Rectal smooth muscle tissue (tissue), 1 donor: ENCODE results near the gene NKX1-2.

ENCODE experiments used
- H3K27ac ChIP-seq: one replicate; pipeline ENCODE4 v1.7.0; 2013; ENCODE audit warnings: low read depth, low read length, inconsistent platforms
- H3K27me3 ChIP-seq: one replicate; pipeline ENCODE4 v1.7.0; 2013; ENCODE audit warnings: low read length; ENCODE audit not compliant: control insufficient read depth, insufficient read depth
- H3K36me3 ChIP-seq: one replicate; pipeline ENCODE4 v1.7.0; 2013; ENCODE audit warnings: low read length; ENCODE audit not compliant: control insufficient read depth, insufficient read depth
- H3K4me1 ChIP-seq: one replicate; pipeline ENCODE4 v1.7.0; 2013; ENCODE audit warnings: low read length; ENCODE audit not compliant: control insufficient read depth, insufficient read depth
- H3K4me3 ChIP-seq: one replicate; pipeline ENCODE4 v1.7.0; 2013; ENCODE audit warnings: low read length
- H3K9ac ChIP-seq: one replicate; pipeline ENCODE4 v1.7.0; 2013; ENCODE audit warnings: low read length

NKX1-2 gene

DNA sequence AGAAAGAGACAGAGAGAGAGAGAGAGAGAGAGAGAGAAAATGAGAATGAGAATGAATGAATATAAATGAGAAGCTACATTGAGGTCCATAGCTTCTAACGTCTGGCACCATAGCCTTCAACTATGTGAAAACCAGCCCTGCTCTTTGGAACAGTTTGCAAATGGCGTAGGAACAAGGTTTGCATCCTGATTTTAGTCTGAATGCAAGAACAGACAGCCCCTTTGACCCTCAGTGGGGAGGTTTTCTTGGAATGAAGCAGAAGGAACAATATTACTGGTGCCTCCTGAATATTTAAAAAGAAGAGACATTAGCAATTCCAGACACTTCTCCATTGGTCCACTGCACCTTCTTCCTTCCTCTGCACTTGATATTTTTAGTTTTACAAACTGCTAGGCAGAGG is 34.8 kb upstream of the NKX1-2 start:
- Histone ChIP-seq H3K4me3 (no peak overlapping the region), H3K27me3 (no peaks in the 10 kb centered on the region), H3K4me1 (no peaks in the 10 kb centered on the region), H3K9ac (no peak overlapping the region), H3K36me3 (peaks cover 3% of the 10 kb centered on the region), H3K27ac (no peak overlapping the region)

DNA sequence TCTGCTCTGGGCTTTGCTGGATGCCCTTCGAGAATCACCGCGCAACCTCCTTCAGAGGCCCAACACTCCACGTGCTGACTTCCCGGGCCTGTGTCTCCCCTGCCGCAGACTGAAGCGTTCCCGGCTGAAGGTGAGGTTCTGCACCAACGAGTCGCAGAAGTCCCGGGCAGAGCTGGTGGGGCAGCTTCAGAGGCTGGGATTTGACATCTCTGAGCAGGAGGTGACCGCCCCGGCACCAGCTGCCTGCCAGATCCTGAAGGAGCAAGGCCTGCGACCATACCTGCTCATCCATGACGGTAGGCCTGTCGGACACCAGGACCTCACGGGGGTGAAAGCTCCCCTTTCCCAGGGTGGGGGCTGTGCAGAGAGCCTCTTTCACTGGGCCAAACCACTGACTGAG is 34.2 kb upstream of the NKX1-2 start:
- H3K27me3 ChIP-seq: no peaks in the 10 kb centered on the region
- H3K27ac ChIP-seq: no peak overlapping the region
- H3K36me3 ChIP-seq: peaks cover 3% of the 10 kb centered on the region
- H3K9ac ChIP-seq: no peak overlapping the region
- no peaks in the 10 kb centered on the region for H3K4me1 ChIP-seq
- no peak overlapping the region for H3K4me3 ChIP-seq

GRCh38 chr10:124482876-124483275 is 33.0 kb upstream of the NKX1-2 start:
- H3K4me3 ChIP-seq: no peak overlapping the region
- no peak overlapping the region for H3K9ac ChIP-seq
- no peaks in the 10 kb centered on the region for H3K4me1 ChIP-seq

GRCh38 chr10:124482236-124482800 is 32.5 kb upstream of the NKX1-2 start:
- Histone ChIP-seq H3K4me1 (no peaks in the 10 kb centered on the region), H3K27ac (no peak overlapping the region), H3K36me3 (no peaks in the 10 kb centered on the region), H3K9ac (no peak overlapping the region), H3K4me3 (no peak overlapping the region), H3K27me3 (no peaks in the 10 kb centered on the region)

More at GRCh38 chr10:124482876-124483275, 33.0 kb upstream of the NKX1-2 start:
- no peaks in the 10 kb centered on the region for H3K36me3 ChIP-seq
- H3K27me3 ChIP-seq: no peaks in the 10 kb centered on the region
- H3K27ac ChIP-seq: no peak overlapping the region

DNA sequence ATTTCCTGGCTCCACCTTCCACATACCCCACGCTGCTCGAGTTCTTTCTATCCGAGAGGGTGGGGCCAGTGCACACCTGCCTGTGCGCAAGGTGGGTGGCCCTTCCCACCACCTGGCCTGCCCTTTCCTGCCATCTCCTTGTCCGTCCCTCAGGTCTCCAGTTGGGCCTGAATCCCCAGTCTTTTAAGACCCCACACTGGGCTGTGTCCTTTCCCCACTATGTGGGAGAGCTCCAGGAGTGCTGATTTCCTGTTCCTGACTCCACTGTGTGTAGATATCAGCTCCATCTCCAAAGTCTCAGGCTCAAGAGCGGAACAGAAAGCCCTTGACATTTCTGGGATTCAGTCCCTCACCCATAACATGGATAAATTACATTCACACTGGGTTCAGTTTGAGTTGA is 31.9 kb upstream of the NKX1-2 start:
- Histone ChIP-seq H3K36me3 (no peaks in the 10 kb centered on the region), H3K27me3 (no peaks in the 10 kb centered on the region), H3K27ac (no peak overlapping the region), H3K4me1 (no peaks in the 10 kb centered on the region), H3K4me3 (no peak overlapping the region), H3K9ac (no peak overlapping the region)

DNA sequence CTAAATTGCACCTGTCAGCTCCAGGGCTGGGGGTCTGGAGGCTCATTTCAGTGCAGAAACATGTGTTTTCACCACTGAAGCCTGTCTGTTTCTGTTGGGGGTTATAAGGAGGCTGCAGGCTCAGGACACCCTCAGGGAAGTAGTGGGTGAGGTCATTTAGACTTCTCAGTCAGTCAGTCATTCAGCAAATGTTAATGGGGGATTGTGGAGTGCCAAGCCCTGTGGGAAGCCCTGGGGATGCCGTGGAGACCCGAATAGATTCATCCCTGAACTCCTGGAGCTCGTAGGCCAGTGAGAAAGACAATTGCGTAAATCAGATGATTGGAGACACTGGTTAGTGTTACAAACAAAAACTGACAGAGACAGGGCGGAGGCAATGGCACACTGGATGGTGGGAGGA is 31.0 kb upstream of the NKX1-2 start:
- Histone ChIP-seq H3K27me3 (no peaks in the 10 kb centered on the region), H3K27ac (no peak overlapping the region), H3K9ac (no peak overlapping the region), H3K4me3 (no peak overlapping the region), H3K36me3 (no peaks in the 10 kb centered on the region), H3K4me1 (no peaks in the 10 kb centered on the region)

GRCh38 chr10:124478515-124478914 is 28.7 kb upstream of the NKX1-2 start:
- H3K27me3 ChIP-seq: no peaks in the 10 kb centered on the region
- no peak overlapping the region for H3K4me3 ChIP-seq
- no peak overlapping the region for H3K9ac ChIP-seq
- H3K27ac ChIP-seq: no peak overlapping the region
- no peaks in the 10 kb centered on the region for H3K4me1 ChIP-seq
- H3K36me3 ChIP-seq: no peaks in the 10 kb centered on the region

DNA sequence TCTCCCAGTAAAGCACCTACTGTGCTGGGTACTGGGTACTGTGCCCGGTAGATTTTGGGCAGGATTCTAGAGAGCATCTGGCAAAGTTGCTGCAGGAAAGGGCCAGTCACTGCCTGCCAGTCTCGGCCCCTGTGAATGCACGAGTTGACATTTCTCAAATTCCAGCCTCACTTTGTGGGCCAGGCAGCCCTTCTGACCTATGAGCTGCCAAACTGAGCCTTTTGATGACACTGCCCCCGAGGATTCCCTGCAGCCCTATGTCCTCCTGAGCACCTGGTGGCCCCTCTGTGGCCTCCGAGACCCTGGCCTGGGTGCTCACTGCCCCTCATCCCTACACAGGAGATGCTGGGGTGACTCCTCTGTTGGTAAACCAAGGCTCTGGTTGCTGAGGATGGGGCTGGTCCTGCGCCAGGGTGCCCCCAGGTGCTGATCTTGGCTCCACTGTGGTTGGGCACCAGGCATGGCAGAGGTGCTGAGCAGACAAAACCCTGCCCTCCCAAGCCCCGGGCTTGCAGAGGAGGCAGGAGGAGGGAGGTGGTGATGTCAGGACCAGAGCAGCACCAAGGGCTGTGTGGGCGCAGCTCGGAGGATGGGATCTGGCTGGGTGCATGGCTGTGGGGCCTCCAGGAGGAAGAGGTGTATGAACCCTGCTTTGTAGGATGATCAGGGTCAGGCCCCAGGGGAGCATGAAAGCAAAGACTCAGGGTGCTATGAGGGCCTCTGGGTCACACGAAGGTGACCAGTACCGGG is 28.0 kb upstream of the NKX1-2 start:
- no peaks in the 10 kb centered on the region for H3K36me3 ChIP-seq
- H3K4me3 ChIP-seq: no peak overlapping the region
- H3K27me3 ChIP-seq: no peaks in the 10 kb centered on the region
- H3K27ac ChIP-seq: no peak overlapping the region
- no peaks in the 10 kb centered on the region for H3K4me1 ChIP-seq
- H3K9ac ChIP-seq: no peak overlapping the region

GRCh38 chr10:124476043-124476725 is 26.3 kb upstream of the NKX1-2 start:
- Histone ChIP-seq H3K36me3 (no peaks in the 10 kb centered on the region), H3K4me3 (no peak overlapping the region), H3K27ac (no peak overlapping the region), H3K4me1 (no peaks in the 10 kb centered on the region), H3K27me3 (no peaks in the 10 kb centered on the region), H3K9ac (no peak overlapping the region)

DNA sequence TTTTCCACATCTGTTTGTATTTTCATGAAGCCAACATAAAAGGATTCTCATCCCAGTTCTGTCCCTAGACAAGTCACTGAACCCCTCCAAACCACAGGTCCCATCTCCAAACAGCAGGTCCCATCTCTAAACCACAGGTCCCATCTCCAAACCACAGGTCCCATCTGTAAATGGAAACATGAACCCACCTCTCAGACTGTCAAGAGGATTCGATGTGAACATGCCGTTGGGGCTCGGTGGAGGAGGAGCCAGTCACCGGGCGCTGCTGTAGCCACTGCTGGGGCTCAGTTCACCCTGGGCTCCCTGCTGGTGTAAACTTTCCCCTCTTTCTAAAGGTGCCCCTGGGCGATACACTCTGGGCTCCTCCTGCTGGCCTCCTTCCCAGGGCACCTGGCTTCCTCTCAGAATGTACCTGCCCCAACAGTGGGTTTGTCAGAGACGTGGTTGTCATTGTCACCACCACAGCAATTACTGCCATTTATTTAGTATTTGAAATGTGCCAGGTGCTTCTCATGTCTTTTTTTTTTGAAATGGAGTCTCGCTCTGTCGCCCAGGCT is 24.8 kb upstream of the NKX1-2 start:
- Histone ChIP-seq H3K4me3 (no peak overlapping the region), H3K27me3 (no peaks in the 10 kb centered on the region), H3K9ac (no peak overlapping the region), H3K4me1 (no peaks in the 10 kb centered on the region), H3K36me3 (no peaks in the 10 kb centered on the region), H3K27ac (no peak overlapping the region)

- Histone ChIP-seq H3K4me1 (no peaks in the 10 kb centered on the region), H3K27ac (no peak overlapping the region), H3K9ac (no peak overlapping the region), H3K36me3 (no peaks in the 10 kb centered on the region), H3K27me3 (no peaks in the 10 kb centered on the region), H3K4me3 (no peak overlapping the region)
These were observed 23.2 kb upstream of the NKX1-2 start for GRCh38 chr10:124473070-124473469.

GRCh38 chr10:124472071-124472470 is 22.2 kb upstream of the NKX1-2 start:
- Histone ChIP-seq H3K36me3 (no peaks in the 10 kb centered on the region), H3K4me1 (peaks cover 3% of the 10 kb centered on the region)

More at GRCh38 chr10:124472071-124472470, 22.2 kb upstream of the NKX1-2 start:
- no peaks in the 10 kb centered on the region for H3K27me3 ChIP-seq
- H3K9ac ChIP-seq: no peak overlapping the region
- H3K27ac ChIP-seq: no peak overlapping the region
- H3K4me3 ChIP-seq: no peak overlapping the region
